ENCODE data around the gene DCBLD1.

DNA sequence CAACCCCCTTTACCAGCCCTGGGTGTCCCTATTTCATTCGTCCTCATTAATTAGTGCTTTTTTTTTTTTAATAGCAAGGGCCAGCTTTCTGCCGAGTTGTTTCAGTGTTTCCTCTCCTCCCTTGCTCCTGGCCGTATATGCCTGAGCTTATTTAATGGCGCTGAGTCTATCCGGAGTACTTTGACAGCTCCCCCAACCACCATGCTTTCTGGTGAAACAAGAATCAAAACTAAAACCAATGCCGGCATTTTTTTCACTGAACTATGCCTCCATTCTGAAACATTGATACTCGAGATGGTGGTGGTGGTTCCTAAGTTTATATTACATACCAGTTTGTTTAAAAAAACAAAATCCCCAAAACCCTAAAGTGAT, 1.2 kb downstream of the DCBLD1 start:
- TF ChIP-seq, protein P1, sequence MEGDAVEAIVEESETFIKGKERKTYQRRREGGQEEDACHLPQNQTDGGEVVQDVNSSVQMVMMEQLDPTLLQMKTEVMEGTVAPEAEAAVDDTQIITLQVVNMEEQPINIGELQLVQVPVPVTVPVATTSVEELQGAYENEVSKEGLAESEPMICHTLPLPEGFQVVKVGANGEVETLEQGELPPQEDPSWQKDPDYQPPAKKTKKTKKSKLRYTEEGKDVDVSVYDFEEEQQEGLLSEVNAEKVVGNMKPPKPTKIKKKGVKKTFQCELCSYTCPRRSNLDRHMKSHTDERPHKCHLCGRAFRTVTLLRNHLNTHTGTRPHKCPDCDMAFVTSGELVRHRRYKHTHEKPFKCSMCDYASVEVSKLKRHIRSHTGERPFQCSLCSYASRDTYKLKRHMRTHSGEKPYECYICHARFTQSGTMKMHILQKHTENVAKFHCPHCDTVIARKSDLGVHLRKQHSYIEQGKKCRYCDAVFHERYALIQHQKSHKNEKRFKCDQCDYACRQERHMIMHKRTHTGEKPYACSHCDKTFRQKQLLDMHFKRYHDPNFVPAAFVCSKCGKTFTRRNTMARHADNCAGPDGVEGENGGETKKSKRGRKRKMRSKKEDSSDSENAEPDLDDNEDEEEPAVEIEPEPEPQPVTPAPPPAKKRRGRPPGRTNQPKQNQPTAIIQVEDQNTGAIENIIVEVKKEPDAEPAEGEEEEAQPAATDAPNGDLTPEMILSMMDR (conservative IDR thresholded peaks at IDR 0.05), result no peak
- TF ChIP-seq ZFX (IDR thresholded peaks at IDR 0.05), result no peak

Measured in C4-2B (cell line).